ENCODE data around the gene ZNF467.

The ZNF467 gene

GRCh38 chr7:149773446-149774236 lies at the start of gene ZNF467:
Gene ZNF467, minus strand, starts transcription at chr7:149773588. Its CDS starts 2,556 bp downstream, at chr7:149771032.
- no peak within 1 kb of the TSS for H3K27ac ChIP-seq
- DNase-seq (ENCODE audit: low read depth, low spot score): no peak

- no peak for DNase-seq (ENCODE audit: low read depth, low spot score)
- H3K27ac ChIP-seq: no peak overlapping the region
Observed at GRCh38 chr7:149822353-149822943, 49.1 kb upstream of the ZNF467 start.

GRCh38 chr7:149821191-149822148 lies 48.1 kb upstream of the ZNF467 start:
- no peak overlapping the region for H3K27ac ChIP-seq
- DNase-seq (ENCODE audit: low read depth, low spot score): no peak

GRCh38 chr7:149820622-149821190 lies 47.3 kb upstream of the ZNF467 start:
- no peak overlapping the region for H3K27ac ChIP-seq
- DNase-seq (ENCODE audit: low read depth, low spot score): no peak

- no peak overlapping the region for H3K27ac ChIP-seq
- no peak for DNase-seq (ENCODE audit: low read depth, low spot score)
Observed at GRCh38 chr7:149819961-149820340, 46.6 kb upstream of the ZNF467 start.

GRCh38 chr7:149819141-149819960 lies 46.0 kb upstream of the ZNF467 start:
- DNase-seq (ENCODE audit: low read depth, low spot score): no peak
- no peak overlapping the region for H3K27ac ChIP-seq

- no peak for DNase-seq (ENCODE audit: low read depth, low spot score)
Observed at GRCh38 chr7:149818536-149818840, 45.1 kb upstream of the ZNF467 start.

GRCh38 chr7:149817836-149818535 lies 44.6 kb upstream of the ZNF467 start:
- no peak overlapping the region for H3K27ac ChIP-seq

More at GRCh38 chr7:149818536-149818840, 45.1 kb upstream of the ZNF467 start:
- H3K27ac ChIP-seq: no peak overlapping the region

GRCh38 chr7:149817301-149817771 lies 43.9 kb upstream of the ZNF467 start:
- no peak overlapping the region for H3K27ac ChIP-seq
- no peak for DNase-seq (ENCODE audit: low read depth, low spot score)

More at GRCh38 chr7:149817836-149818535, 44.6 kb upstream of the ZNF467 start:
- no peak for DNase-seq (ENCODE audit: low read depth, low spot score)

- H3K27ac ChIP-seq: no peak overlapping the region
- DNase-seq (ENCODE audit: low read depth, low spot score): no peak
Observed at GRCh38 chr7:149816794-149817193, 43.4 kb upstream of the ZNF467 start.

GRCh38 chr7:149816267-149816751 lies 42.9 kb upstream of the ZNF467 start:
- DNase-seq (ENCODE audit: low read depth, low spot score): no peak
- H3K27ac ChIP-seq: no peak overlapping the region

- no peak overlapping the region for H3K27ac ChIP-seq
- no peak for DNase-seq (ENCODE audit: low read depth, low spot score)
Observed at GRCh38 chr7:149815661-149816266, 42.4 kb upstream of the ZNF467 start.

- DNase-seq (ENCODE audit: low read depth, low spot score): no peak
- H3K27ac ChIP-seq: no peak overlapping the region
Observed at GRCh38 chr7:149815121-149815520, 41.7 kb upstream of the ZNF467 start.

- no peak for DNase-seq (ENCODE audit: low read depth, low spot score)
- H3K27ac ChIP-seq: no peak overlapping the region
Observed at GRCh38 chr7:149814494-149814893, 41.1 kb upstream of the ZNF467 start.

- no peak for DNase-seq (ENCODE audit: low read depth, low spot score)
- H3K27ac ChIP-seq: no peak overlapping the region
Observed at GRCh38 chr7:149813254-149814035, 40.1 kb upstream of the ZNF467 start.

- no peak overlapping the region for H3K27ac ChIP-seq
- no peak for DNase-seq (ENCODE audit: low read depth, low spot score)
Observed at GRCh38 chr7:149811831-149812490, 38.6 kb upstream of the ZNF467 start.

GRCh38 chr7:149811221-149811620 lies 37.8 kb upstream of the ZNF467 start:
- no peak for DNase-seq (ENCODE audit: low read depth, low spot score)
- H3K27ac ChIP-seq: no peak overlapping the region

Data from epithelial cell of prostate (primary cell).